ENCODE measurements around the gene FAM228A. TPM values are rescaled to one million over a fixed set of nuclear protein-coding genes. Genes with fewer than 3 reads are reported as not detected.
"Not testable (repeated sequence)": the region's sequence is repeated elsewhere in the genome, so short reads cannot be mapped to it uniquely, and the experiment has no call there.

The FAM228A gene
- total and polyA plus RNA-seq, 2 experiments from 2014 or later, result 2.1 TPM; not detected in 1

GRCh38 chr2:24191156-24191555, 16.3 kb downstream of the FAM228A start:
- Histone ChIP-seq H3K36me3 (ENCODE audit: low read depth) (no peaks in the 10 kb centered on the region), H3K79me2 (ENCODE audit: insufficient read depth) (no peaks in the 10 kb centered on the region), H3K9me3 (ENCODE audit: low read depth) (no peaks in the 10 kb centered on the region), H3K4me3 (no peak overlapping the region), H3K4me2 (ENCODE audit: unreplicated experiment) (no peak overlapping the region), H3K9me2 (ENCODE audit: insufficient read depth) (no peaks in the 10 kb centered on the region), H3K27ac (no peak overlapping the region), H3K9ac (no peak overlapping the region), H3K4me1 (ENCODE audit: insufficient read depth) (no peaks in the 10 kb centered on the region), H2AFZ (no peak overlapping the region), H4K20me1 (ENCODE audit: insufficient read depth) (no peaks in the 10 kb centered on the region), H3K27me3 (replicated peaks; ENCODE audit: insufficient read depth) (no peaks in the 10 kb centered on the region), H3F3A (ENCODE audit: insufficient read depth) (no peaks in the 10 kb centered on the region)
- DNase-seq, result no peak
- TF ChIP-seq EZH2 (IDR thresholded peaks at IDR 0.05; ENCODE audit: insufficient read depth, poor library complexity, severe bottlenecking), result no peak
- no peak for TF ChIP-seq EZH2phosphoT487 (IDR thresholded peaks at IDR 0.05; ENCODE audit: insufficient read depth, low read depth)
- WGBS, 2 experiments (ENCODE audit: low coverage in 1 of 2, low lambda C conversion rate in 2 of 2, missing lambda C conversion rate in 2 of 2), result 73 to 75% methylated on average over 9 of the region's 9 CpGs
- in situ Hi-C loops (cut with MboI), result no loop called here

GRCh38 chr2:24191848-24192247, 17.0 kb downstream of the FAM228A start:
- Histone ChIP-seq H3K9me3 (ENCODE audit: low read depth) (no peaks in the 10 kb centered on the region), H3K27ac (no peak overlapping the region), H3K4me3 (no peak overlapping the region), H3F3A (ENCODE audit: insufficient read depth) (no peaks in the 10 kb centered on the region), H3K36me3 (ENCODE audit: low read depth) (no peaks in the 10 kb centered on the region), H4K20me1 (ENCODE audit: insufficient read depth) (no peaks in the 10 kb centered on the region), H3K4me1 (ENCODE audit: insufficient read depth) (no peaks in the 10 kb centered on the region), H3K27me3 (replicated peaks; ENCODE audit: insufficient read depth) (no peaks in the 10 kb centered on the region), H3K4me2 (ENCODE audit: unreplicated experiment) (no peak overlapping the region), H3K9ac (no peak overlapping the region), H3K79me2 (ENCODE audit: insufficient read depth) (no peaks in the 10 kb centered on the region), H2AFZ (no peak overlapping the region), H3K9me2 (ENCODE audit: insufficient read depth) (no peaks in the 10 kb centered on the region)
- TF ChIP-seq EZH2phosphoT487 (IDR thresholded peaks at IDR 0.05; ENCODE audit: insufficient read depth, low read depth) (no peak), EZH2 (IDR thresholded peaks at IDR 0.05; ENCODE audit: insufficient read depth, poor library complexity, severe bottlenecking) (no peak)
- DNase-seq, result no peak
- in situ Hi-C loops (cut with MboI), result no loop called here
- 68 to 70% methylated on average over 5 of the region's 5 CpGs for WGBS, 2 experiments (ENCODE audit: low coverage in 1 of 2, low lambda C conversion rate in 2 of 2, missing lambda C conversion rate in 2 of 2)

- H3F3A ChIP-seq (ENCODE audit: insufficient read depth); H3K4me3 ChIP-seq; H4K20me1 ChIP-seq (ENCODE audit: insufficient read depth); DNase-seq; H3K36me3 ChIP-seq (ENCODE audit: low read depth); H2AFZ ChIP-seq; H3K9ac ChIP-seq; H3K4me2 ChIP-seq (ENCODE audit: unreplicated experiment); H3K9me3 ChIP-seq (ENCODE audit: low read depth); H3K9me2 ChIP-seq (ENCODE audit: insufficient read depth); in situ Hi-C loops (cut with MboI); H3K27me3 ChIP-seq (replicated peaks; ENCODE audit: insufficient read depth); H3K79me2 ChIP-seq (ENCODE audit: insufficient read depth); H3K4me1 ChIP-seq (ENCODE audit: insufficient read depth); H3K27ac ChIP-seq: not testable (repeated sequence)
- 53 to 57% methylated on average over 1 of the region's 1 CpG for WGBS, 2 experiments (ENCODE audit: low coverage in 1 of 2, low lambda C conversion rate in 2 of 2, missing lambda C conversion rate in 2 of 2)
Measured at GRCh38 chr2:24197213-24197612, 22.4 kb downstream of the FAM228A start.

GRCh38 chr2:24199968-24200590, 25.2 kb downstream of the FAM228A start:
- no peaks in the 10 kb centered on the region for H3K9me2 ChIP-seq (ENCODE audit: insufficient read depth)
- H3K4me3 ChIP-seq, result no peak overlapping the region
- no peak overlapping the region for H3K9ac ChIP-seq
- H3K79me2 ChIP-seq (ENCODE audit: insufficient read depth), result no peaks in the 10 kb centered on the region
- no peak overlapping the region for H3K4me2 ChIP-seq (ENCODE audit: unreplicated experiment)
- no peak overlapping the region for H3K27ac ChIP-seq
- no peaks in the 10 kb centered on the region for H3K4me1 ChIP-seq (ENCODE audit: insufficient read depth)
- no peak overlapping the region for H2AFZ ChIP-seq
- in situ Hi-C loops (cut with MboI), result no loop called here
- no peaks in the 10 kb centered on the region for H3K27me3 ChIP-seq (replicated peaks; ENCODE audit: insufficient read depth)
- H4K20me1 ChIP-seq (ENCODE audit: insufficient read depth), result no peaks in the 10 kb centered on the region
- no peak for TF ChIP-seq EZH2phosphoT487 (IDR thresholded peaks at IDR 0.05; ENCODE audit: insufficient read depth, low read depth)
- no peaks in the 10 kb centered on the region for H3K9me3 ChIP-seq (ENCODE audit: low read depth)
- no peaks in the 10 kb centered on the region for H3F3A ChIP-seq (ENCODE audit: insufficient read depth)
- no peak for DNase-seq
- 84 to 85% methylated on average over 12 of the region's 12 CpGs for WGBS, 2 experiments (ENCODE audit: low coverage in 1 of 2, low lambda C conversion rate in 2 of 2, missing lambda C conversion rate in 2 of 2)
- no peaks in the 10 kb centered on the region for H3K36me3 ChIP-seq (ENCODE audit: low read depth)

GRCh38 chr2:24200799-24201198, 25.9 kb downstream of the FAM228A start:
- Histone ChIP-seq H3K4me3 (no peak overlapping the region), H2AFZ (no peak overlapping the region), H3K27ac (no peak overlapping the region), H3K27me3 (replicated peaks; ENCODE audit: insufficient read depth) (no peaks in the 10 kb centered on the region), H3K9me2 (ENCODE audit: insufficient read depth) (no peaks in the 10 kb centered on the region), H4K20me1 (ENCODE audit: insufficient read depth) (no peaks in the 10 kb centered on the region), H3K9ac (no peak overlapping the region), H3K4me1 (ENCODE audit: insufficient read depth) (no peaks in the 10 kb centered on the region), H3F3A (ENCODE audit: insufficient read depth) (no peaks in the 10 kb centered on the region), H3K79me2 (ENCODE audit: insufficient read depth) (no peaks in the 10 kb centered on the region), H3K36me3 (ENCODE audit: low read depth) (no peaks in the 10 kb centered on the region), H3K9me3 (ENCODE audit: low read depth) (no peaks in the 10 kb centered on the region), H3K4me2 (ENCODE audit: unreplicated experiment) (no peak overlapping the region)
- in situ Hi-C loops (cut with MboI), result no loop called here
- 90 to 92% methylated on average over 3 of the region's 3 CpGs for WGBS, 2 experiments (ENCODE audit: low coverage in 1 of 2, low lambda C conversion rate in 2 of 2, missing lambda C conversion rate in 2 of 2)
- TF ChIP-seq EZH2 (IDR thresholded peaks at IDR 0.05; ENCODE audit: insufficient read depth, poor library complexity, severe bottlenecking), result no peak
- TF ChIP-seq EZH2phosphoT487 (IDR thresholded peaks at IDR 0.05; ENCODE audit: insufficient read depth, low read depth), result no peak
- DNase-seq, result no peak
